Activated T-cell treated with anti-CD3 and anti-CD28 coated beads, Interleukin-2, amount 50 U/mL, for 48 hours (primary cell): ENCODE measurements around the gene AP3D1.

Source experiments
- DNase-seq, 2 experiments: peaks; one replicate each; pipeline ENCODE4 v3.0.0-alpha.2; 2020

AP3D1 gene

DNA sequence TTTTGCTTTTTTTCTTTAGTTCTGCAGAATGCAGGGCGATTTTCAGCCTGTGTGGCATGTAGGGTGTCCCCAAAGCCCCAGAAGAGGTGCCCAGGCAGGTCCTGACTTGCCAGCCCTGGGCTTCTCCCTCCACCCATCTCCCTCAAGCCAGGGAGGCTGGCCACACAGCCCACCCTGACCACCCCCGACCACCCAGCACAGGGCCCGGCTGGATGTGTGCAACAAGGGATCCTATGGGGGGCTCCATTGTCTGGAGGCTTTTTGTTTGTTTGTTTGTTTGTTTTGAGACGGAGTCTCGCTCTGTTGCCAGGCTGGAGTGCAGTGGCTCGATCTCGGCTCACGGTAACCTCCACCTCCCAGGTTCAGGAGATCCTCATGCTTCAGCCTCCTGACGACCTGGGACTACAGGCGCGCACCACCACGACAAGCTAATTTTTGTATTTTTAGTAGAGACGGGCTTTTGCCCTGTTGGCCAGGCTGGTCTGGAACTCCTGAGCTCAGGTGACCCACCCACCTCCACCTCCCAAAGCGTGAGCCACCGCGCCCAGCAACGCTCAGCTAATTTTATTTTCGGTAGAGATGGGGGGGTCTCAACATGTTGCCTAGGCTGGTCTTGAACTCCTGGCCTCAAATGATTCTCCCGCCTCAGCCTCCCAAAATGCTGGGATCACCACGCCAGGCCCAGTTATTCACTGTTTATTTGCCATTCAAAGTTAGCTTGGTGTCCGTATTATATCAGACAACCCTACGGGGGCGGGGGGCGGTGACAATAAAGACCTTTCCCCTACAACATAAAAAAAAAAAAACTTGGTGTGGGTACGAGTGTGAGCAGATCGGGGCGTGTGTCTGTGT is 92.6 kb downstream of the AP3D1 start:
- no peak for DNase-seq

DNA sequence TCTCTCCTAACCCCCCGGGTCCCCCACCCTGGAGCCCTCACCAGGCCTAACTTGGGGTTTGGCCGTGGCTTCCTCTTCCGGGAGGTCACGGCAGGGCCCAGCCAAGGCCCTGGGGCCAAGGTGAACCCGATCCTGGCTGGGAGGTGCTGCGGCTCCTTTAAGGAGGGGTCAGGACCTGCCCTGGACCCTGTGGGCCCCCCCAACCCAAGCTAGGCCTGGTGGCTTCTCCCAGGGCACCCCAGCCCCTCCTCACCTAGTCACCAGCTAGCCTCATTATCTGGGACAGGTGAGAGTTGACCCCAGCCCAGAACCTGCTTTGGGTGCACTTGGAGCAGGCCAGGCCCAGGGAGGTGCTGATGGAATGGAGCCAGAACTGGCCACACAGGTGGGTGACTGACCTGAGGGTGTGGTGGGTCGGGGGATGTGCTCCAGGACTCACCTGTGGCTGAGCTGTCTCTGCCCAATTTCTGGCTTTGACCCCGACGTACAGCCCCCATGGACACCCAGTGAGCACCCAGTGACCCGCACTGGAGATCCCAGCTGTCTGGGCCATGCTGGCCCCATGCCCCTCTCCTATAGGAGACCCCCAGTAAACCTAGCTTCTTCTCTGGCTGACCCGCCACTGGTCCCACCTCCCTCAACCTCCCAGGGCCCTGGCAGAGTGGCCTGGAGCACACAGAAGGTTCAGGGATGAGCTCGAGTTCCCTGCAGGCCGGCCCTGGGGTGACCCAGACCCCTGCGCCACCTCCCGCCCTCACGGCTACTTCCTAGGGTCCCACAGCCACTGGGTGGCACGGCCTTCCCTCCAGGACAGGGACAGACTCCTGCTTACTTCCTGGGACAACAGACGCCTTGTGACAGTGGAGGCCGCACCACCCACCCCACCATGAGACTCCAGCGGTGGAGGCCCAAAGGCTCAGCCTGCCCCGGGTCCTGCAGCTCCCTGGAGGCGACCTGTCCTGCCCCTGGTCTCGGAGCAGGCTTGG is 93.6 kb downstream of the AP3D1 start:
- DNase-seq = no peak

DNA sequence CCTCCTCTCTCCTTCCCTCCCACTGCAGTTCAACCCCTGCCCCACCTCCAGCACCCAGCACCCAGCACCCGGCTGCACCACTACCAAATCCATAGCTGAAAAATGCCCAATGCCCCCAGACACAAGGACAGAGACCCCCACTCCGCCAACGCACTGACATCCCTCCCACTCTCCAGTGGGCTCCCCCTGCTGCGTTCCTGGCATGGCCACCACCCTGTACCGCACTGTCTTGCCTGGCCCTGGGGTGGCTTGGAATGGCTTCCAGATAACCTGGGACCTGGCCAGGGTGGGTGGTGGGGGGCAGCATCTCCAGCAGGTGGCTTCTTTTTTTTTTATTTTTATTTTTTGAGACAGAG is 94.6 kb downstream of the AP3D1 start:
- no peak for DNase-seq

DNA sequence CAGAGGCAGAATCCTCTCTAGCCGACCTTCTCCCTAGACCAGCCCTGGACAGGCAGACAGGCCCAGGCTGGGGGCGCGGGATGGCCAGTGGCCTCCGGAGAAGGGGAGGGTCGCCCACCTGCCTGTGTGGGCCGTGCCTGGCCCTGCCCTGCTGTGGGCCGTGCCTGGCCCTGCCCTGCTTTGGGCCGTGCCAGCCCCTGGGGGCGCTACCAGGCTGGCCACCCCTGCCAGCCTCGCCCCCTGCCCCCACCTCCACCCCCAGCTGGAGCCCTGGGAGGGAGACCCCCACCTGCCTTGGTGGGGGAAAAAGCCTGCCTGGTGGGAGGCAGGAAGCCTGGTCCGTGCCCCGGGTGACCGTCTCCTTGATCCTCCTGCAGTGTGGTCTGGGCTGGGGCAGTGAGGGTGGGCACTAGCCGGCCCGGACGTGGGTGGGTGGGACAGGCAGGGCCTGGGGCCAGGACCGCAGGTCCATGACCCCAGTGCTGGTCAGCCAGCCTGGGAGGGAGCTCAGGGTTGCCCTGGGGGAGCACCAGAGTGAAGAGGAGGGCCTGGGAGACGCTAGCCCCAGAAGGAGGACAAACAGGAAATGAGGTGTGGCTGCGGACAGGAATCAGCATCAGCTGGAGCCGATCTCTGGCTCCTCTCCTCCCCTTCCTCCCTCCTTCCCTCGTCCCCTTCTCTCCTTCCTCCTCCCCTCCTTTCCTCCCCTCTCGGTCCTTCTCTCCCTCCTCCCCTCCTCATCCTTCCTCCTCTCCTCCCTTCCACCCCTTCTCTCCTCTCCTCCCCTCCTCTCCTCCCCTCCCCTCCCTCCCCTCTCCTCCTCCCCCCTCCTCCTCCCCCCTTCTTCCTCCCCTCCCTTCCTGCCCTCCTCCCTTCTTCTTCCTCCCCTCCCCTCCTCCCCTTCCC is 95.2 kb downstream of the AP3D1 start:
- peak in 1 of 2 experiments; percentile 51 for DNase-seq

- no peak for DNase-seq
Observed at GRCh38 chr19:2054763-2055162, 96.6 kb downstream of the AP3D1 start.

DNA sequence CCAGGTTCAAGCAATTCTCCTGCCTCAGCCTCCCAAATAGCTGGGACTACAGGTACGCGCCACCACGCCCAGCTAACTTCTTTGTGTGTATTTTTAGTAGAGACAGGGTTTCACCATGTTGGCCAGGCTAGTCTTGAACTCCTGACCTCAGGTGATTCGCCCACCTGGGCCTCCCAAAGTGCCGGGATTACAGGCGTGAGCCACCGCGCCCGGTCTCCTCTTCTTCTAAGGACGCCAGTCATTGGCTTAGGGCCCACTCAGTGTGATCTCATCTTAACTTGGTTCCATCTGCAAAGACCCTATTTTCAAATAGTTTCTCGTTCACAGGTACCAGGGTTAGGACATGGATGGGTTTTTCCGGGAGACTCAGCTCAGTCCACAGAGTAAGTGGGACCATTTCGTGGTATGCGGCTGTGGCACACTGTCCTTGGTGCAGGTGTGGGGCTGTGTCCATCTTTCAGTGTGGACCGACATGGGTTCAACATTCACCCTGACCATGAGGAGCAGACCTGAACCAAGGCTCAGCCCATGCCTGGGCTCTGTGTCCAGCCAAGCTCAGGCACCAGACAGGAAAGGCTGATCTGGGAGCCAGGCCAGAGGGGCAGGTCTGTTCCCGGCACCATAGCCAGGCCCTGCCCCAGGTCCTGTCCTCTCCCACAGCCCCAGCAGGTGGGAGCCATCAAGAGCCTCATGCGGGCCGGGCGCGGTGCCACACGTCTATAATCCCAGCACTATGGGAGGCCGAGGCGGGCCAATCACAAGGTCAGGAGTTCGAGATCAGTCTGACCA is 97.6 kb downstream of the AP3D1 start:
- no peak for DNase-seq

DNA sequence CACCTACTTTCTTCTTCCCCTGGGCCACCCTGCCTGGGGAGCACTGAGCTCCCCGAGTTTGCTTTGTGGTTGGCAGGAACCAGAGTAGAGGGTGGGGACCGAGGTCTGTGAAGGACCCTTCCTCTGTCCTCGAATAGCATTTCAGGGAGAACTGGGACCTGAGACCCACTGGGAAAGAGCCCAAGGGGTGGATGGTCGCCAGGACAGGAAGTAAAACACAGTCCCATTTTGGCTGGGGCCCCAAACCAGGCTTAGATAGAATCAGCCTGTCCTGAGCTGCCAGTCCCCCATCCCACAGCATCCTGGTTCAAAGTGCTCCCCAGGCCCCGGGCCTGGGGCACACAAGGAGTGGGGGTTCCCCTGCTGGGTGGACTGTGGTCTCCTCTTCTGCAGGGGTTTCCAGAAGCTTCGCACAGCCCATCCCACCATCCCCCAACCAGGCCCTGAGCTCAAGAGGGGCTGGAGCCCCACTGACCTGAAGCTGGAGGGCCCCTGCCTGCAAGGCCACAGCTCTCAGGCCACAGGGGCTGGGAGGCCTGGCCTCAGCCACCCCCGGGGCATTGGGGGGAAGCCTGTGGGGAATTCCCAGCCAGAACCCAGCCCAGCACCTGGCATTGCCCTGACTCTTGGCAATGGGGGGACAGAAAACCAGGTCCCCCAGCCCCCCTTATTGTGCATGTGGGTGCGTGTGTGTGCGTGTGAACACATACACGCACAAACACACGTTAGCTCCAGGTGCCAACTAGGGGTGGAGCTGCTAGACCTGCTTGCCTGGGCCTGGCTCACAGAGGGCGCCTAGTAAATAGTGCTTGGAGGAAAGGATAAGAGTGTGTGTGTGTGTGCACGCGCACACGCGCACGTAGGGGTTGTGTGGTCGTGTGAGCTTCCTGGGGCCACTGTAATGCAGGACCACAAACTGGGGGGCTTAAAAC is 99.3 kb downstream of the AP3D1 start:
- peak; percentile 60 to 64 for DNase-seq

- peak; percentile 97 to 98 for DNase-seq
Observed at GRCh38 chr19:2050991-2051772, 100.2 kb downstream of the AP3D1 start, which contains the start of gene MKNK2. Gene MKNK2 (minus strand): TSS chr19:2051244. CDS start chr19:2050851, 393 bp downstream.
